GM18508 (cell line): ENCODE results near the gene PPP1R14D.

Experiments used
- ATAC-seq: cut with Tn5 transposase; IDR thresholded peaks from one replicate; pipeline ENCODE4 v1.9.1; 2021; ENCODE audit warnings: moderate number of reproducible peaks; ENCODE audit not compliant: insufficient read depth, unreplicated experiment

PPP1R14D gene

GRCh38 chr15:40787991-40788390 is 40.5 kb downstream of the PPP1R14D start:
- no peak for ATAC-seq

GRCh38 chr15:40787344-40787841 is 41.1 kb downstream of the PPP1R14D start:
- ATAC-seq, result no peak

GRCh38 chr15:40785814-40786213 is 42.7 kb downstream of the PPP1R14D start:
- no peak for ATAC-seq

- ATAC-seq, result no peak
These were observed 43.3 kb downstream of the PPP1R14D start for GRCh38 chr15:40785164-40785563.

- no peak for ATAC-seq
These were observed 45.8 kb downstream of the PPP1R14D start for GRCh38 chr15:40782609-40783227.

- ATAC-seq, result no peak
These were observed 51.9 kb downstream of the PPP1R14D start for GRCh38 chr15:40776537-40777141.

GRCh38 chr15:40775740-40776536 is 52.6 kb downstream of the PPP1R14D start:
- no peak for ATAC-seq

- ATAC-seq, result no peak
These were observed 53.5 kb downstream of the PPP1R14D start for GRCh38 chr15:40775007-40775406.

GRCh38 chr15:40773902-40774301 is 54.6 kb downstream of the PPP1R14D start:
- no peak for ATAC-seq

GRCh38 chr15:40773496-40773895 is 55.0 kb downstream of the PPP1R14D start:
- no peak for ATAC-seq

GRCh38 chr15:40772014-40772413 is 56.5 kb downstream of the PPP1R14D start:
- ATAC-seq, result no peak

- ATAC-seq, result no peak
These were observed 57.3 kb downstream of the PPP1R14D start for GRCh38 chr15:40771242-40771641.

GRCh38 chr15:40770147-40770721 is 58.3 kb downstream of the PPP1R14D start:
- ATAC-seq, result no peak

GRCh38 chr15:40769274-40770146 is 59.0 kb downstream of the PPP1R14D start, which contains the start of gene C15orf62:
TSS of gene C15orf62 (plus strand) at chr15:40769980. CDS start at chr15:40770496, 516 bp downstream.
- ATAC-seq, result no peak

- ATAC-seq, result no peak
These were observed 59.8 kb downstream of the PPP1R14D start for GRCh38 chr15:40768521-40769273.

GRCh38 chr15:40767838-40768500 is 60.5 kb downstream of the PPP1R14D start:
- ATAC-seq, result no peak

- ATAC-seq, result no peak
These were observed 61.3 kb downstream of the PPP1R14D start for GRCh38 chr15:40766906-40767837.
